Limb (tissue), 2 donors: ENCODE results near the gene MAMSTR.
"Not testable (repeated sequence)": the region's sequence is repeated elsewhere in the genome, so short reads cannot be mapped to it uniquely, and the experiment has no call there.

ENCODE experiments used
- DNase-seq, 2 donors: peaks; one replicate each; pipeline ENCODE4 v3.0.0-alpha.2; 2016; ENCODE audit errors: extremely low spot score in 2 of 2

Gene MAMSTR

GRCh38 chr19:48720613-48721296 lies 1.2 kb upstream of the MAMSTR start:
- DNase-seq: peak; percentile 98 to 100

DNA sequence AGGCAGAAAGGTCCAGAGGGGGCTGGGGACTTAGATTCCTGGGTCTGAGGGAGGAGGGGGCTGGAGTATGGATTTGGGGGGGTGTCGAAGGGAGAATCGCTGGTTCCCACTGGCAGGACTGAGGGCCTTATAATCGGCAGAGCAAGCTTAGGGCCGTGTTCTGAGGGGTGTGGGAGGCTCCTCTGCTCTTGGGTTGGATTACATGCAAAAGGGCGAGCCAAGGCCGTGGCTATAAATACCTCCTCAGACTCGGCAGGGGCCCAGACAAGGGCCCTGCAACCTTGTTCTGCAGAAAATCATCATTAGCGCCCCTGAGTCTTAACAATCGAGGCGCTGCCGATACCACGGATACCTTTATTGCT lies 707 bp upstream of the MAMSTR start:
- no peak for DNase-seq

GRCh38 chr19:48718711-48719231 lies 754 bp downstream of the MAMSTR start:
- DNase-seq: peak in 1 of 2 donors; percentile 45

DNA sequence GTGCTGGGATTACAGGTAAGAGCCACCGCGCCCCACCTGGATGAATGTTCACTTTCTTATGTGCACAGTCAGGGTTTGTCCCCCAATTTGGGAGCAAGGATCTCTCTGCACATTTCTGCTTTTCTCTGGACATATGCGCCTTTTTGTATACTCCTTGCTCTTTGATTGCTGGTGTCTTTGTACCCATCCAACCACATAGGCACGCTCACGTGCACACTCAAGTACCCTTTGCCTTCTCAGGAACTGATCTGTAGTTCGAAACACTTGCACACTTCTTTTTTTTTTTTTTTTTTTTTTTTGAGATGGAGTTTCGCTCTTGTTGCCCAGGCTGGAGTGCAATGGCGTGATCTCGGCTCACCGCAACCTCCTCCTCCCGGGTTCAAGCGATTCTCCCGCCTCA lies 1.4 kb downstream of the MAMSTR start:
- not testable (repeated sequence) for DNase-seq

DNA sequence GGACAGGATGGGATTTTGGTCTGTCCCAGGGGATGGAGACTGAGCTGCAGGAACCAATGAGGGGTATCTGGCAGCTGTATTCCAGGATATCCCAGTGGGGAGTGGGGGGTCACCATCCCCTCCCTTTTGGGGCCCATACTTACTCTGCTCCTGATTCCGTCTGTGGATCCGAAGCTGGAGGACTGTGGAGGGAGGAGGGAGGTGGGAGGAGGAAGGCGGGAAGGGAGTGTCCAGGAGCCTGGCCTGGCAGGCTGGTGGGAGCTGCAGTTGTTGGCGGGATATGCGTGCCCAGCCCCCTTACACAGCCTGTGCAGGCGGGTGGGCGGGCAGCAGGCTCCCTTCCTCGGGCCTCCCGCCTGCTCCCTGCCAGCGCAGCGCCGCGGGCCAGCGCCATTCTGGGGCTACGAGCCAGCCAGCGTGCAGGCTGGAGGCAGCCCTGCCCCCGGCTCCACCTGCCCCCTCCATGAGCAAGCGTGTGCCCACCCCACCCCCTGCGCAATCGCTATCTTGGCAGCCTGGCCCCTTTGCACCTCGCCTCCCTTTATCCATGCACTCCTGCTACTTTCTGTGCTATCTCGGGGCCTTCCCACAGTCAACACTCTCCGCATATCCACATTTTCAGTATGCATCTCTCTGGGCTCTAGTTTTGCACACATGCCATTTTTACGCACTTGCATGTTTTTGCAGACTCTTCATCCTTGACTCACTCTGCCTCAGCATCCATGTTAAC lies 2.8 kb downstream of the MAMSTR start:
- peak; percentile 88 to 91 for DNase-seq

DNA sequence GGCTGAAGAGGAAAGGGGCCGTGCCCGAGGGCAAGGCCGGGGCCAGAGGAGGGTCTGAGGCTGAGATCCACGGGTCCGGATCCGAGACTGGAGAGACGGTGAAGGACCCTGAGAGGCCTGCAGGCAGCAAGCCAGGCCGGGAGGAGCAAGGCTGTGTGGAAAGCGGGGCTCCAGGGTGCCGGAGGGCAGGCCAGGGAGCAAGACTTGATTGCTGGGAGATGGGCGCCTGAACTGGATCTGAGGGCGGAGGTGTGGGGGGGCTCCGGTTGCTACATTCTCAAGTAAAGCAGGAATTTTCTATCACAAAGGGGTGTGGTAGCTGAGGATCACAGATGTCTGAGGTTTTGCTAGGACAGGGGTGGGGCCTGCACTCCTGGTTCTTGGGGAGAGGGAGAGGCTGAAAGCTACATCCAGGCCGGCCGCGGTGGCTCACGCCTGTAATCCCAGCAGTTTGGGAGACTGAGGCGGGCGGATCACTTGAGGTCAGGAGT lies 3.8 kb downstream of the MAMSTR start:
- DNase-seq: peak in 1 of 2 donors; percentile 49

- DNase-seq: no peak
Observed at GRCh38 chr19:48714759-48715675, 4.5 kb downstream of the MAMSTR start.

DNA sequence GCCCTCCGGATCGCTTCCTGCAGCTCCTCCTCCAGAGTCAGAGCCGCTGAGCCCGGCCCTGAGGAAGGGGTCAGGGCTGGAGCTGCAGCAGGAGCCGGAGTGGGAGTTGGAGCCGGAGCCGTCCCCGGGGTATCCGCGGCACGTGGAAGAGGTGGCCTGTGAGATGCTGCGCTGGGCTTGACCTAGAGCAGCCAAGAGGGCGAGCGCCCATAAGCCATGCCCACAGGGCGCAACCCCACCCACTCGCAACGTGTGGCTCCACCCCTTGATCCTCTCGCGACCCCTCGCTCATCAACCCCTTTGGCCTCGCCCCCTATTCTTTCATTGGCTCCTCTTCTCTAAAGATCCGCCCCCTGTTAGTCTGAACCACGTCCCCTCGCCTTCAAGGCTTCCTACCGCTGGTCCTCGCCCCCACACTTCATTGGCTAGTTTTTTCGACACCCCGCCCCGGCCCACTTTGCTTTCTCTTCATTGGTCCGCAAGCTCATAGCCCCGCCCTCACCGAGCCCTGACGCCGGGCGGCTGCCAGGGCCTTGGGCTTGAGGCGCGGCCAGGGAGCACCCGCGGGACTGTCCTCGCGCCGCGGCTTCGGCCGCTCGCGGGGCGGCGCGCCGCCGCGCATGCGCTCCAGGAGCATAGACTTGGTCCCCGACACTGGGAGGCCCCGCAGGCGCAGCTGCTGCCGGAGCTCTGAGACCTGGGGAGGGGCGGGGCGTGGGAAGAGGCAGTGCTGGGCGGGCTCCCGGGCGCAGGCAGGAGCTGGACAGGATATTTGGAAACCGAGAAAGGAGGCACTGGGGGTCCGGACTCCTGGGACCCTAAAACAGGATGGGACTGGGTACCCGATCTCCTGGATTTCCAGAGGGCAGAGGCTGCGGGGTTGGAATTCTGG lies 5.4 kb downstream of the MAMSTR start:
- peak; percentile 99 for DNase-seq

GRCh38 chr19:48713041-48713863 lies 6.3 kb downstream of the MAMSTR start:
- peak in 1 of 2 donors; percentile 44 for DNase-seq

GRCh38 chr19:48711106-48711662 lies 8.3 kb downstream of the MAMSTR start:
- DNase-seq: no peak

DNA sequence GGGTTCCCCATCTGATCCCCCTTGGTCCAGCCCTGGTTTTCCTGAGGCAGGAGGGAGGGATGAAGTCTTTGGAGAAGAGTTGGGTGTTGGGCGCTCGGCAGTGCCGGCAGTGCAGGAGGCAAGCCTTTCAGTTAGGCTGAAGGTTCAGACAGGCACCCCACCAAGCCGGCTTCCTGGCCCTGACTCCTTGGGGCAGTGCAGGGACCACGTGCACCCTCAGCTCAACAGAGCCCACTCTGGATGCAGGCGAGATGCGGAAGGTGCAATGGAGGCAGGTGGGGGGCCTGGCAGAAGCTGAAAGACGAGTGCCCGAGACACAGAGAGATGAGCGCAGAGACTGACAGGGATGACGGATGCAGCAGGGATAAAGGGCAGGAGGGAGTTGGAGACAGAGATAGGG lies 11.1 kb downstream of the MAMSTR start:
- no peak for DNase-seq

DNA sequence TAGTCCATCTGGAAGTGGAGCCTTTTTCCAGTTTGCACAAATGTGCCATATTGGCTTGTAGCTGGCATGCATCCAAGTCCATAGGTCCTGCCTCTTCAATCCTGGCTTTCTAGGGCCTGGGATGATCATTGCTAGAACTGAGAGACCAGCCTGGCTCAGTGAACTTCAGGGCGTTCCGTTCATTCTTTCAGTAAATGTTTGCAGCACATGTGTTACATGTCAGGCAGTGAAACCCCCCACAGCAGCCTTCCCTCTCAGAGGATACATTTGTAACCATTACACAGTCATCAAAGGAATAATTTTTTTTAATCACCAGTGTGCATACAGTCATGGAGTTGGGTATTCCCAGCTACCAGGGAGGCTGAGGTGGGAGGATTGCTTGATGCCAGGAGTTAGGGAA lies 14.1 kb downstream of the MAMSTR start:
- DNase-seq: no peak

DNA sequence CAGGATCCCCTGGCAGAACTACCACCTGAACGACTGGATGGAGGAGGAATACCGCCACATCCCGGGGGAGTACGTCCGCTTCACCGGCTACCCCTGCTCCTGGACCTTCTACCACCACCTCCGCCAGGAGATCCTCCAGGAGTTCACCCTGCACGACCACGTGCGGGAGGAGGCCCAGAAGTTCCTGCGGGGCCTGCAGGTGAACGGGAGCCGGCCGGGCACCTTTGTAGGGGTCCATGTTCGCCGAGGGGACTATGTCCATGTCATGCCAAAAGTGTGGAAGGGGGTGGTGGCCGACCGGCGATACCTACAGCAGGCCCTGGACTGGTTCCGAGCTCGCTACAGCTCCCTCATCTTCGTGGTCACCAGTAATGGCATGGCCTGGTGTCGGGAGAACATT lies 16.2 kb downstream of the MAMSTR start:
- DNase-seq: no peak

DNA sequence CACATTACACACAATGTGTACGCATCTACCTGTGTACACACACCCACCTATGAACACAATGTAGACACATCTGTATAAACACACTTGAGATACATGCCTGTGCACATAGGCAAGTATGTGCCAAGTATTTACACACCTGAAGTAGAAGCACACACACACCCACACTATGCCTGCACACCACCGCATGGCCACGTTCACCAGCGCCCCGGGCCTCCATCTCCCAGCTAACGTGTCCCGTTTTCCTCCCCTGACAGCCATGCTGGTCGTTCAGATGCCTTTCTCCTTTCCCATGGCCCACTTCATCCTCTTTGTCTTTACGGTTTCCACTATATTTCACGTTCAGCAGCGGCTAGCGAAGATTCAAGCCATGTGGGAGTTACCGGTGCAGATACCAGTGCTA lies 16.8 kb downstream of the MAMSTR start:
- no peak for DNase-seq

- DNase-seq: no peak
Observed at GRCh38 chr19:48698046-48698445, 21.5 kb downstream of the MAMSTR start.

DNA sequence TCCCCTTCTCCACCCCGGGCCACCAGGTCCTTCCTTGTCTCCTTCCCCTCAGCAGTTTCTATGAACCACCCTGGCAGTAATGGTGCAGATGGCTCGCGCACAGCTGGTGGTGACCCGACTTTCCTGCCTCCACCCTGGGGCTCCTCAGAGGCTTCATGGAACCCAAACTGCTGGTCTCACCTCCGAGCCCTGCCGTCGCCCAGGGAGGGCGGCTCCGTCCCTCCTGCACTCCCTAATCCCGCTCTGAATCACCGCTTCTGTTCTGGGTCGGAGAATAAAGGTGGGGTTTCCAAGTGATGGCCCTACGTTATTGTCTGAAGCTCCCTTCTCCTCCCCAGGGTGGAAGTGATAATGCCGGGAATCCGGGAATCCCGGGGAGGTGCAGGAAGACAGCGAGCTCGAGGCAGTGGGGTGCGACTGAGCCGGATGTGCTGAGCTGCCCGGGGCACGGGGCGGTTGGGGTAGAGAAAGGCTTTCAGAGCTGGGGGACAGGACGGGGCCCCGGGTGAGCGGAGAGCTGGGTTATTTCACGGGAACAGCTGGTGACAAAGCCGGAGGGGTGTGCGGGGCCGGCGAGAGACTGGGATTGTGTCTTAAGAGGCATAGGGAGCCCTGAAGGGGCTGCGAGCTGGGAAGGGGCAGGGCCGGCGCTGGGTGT lies 23.0 kb downstream of the MAMSTR start:
- DNase-seq: no peak

- DNase-seq: no peak
Observed at GRCh38 chr19:48695743-48696352, 23.7 kb downstream of the MAMSTR start, which contains the start of gene FUT2. Gene FUT2 (plus strand): TSS chr19:48695971. CDS start chr19:48702957, 6,986 bp downstream.

- DNase-seq: not testable (repeated sequence)
Observed at GRCh38 chr19:48693629-48694028, 25.9 kb downstream of the MAMSTR start.
